H1 (cell line): Measurements from ENCODE around the gene COBLL1. TPM values are rescaled to one million over a fixed set of nuclear protein-coding genes. Genes with fewer than 3 reads are reported as not detected.

Experiments used
- CBX8 ChIP-seq: fragments of 300-800, 300-1000 bp; sonication (generic); IDR thresholded peaks from 2 replicates; pipeline ENCODE4 v1.7.1; 2016; ENCODE audit warnings: low read depth, low read length, borderline replicate concordance
- CREB1 ChIP-seq: IDR thresholded peaks from 2 replicates; pipeline ENCODE4 v1.6.1; 2012; ENCODE audit warnings: inconsistent platforms
- CTBP2 ChIP-seq: IDR thresholded peaks from 2 replicates; pipeline ENCODE4 v1.7.0; 2011; ENCODE audit warnings: borderline replicate concordance, mild to moderate bottlenecking, moderate library complexity, mixed read lengths, low read length; ENCODE audit not compliant: insufficient read depth, insufficient read length
- EGR1 ChIP-seq: IDR thresholded peaks from 2 replicates; pipeline ENCODE4 v1.6.1; 2011; ENCODE audit warnings: low read depth, low read length, borderline replicate concordance
- KDM1A ChIP-seq: fragments of 200-600, 300-600 bp; sonication (generic); IDR thresholded peaks from 2 replicates; pipeline ENCODE4 v1.7.1; 2016; ENCODE audit warnings: mild to moderate bottlenecking, low read length, borderline replicate concordance
- MAFK ChIP-seq: IDR thresholded peaks from 2 replicates; pipeline ENCODE4 v1.6.1; 2012; ENCODE audit warnings: low read depth, mild to moderate bottlenecking, improper control_type of control experiment, low read length
- polyA plus RNA-seq, 7 experiments: library from polyadenylated mRNA; depleted of rRNA in 3 of 7; stranded (reverse) in 5 of 7; unstranded in 2 of 7; fragments of >200 nt in 5 of 7; fragments of 200-250 nt in 2 of 7; gene quantifications; 1 replicate in 5 of 7; 2 replicates in 1 of 7; 4 replicates in 1 of 7; pipeline versions ENCODE4 v1.2.1 to v1.2.3, GENCODE V29; 2011 to 2013; ENCODE audit warnings: missing spikeins in 2 of 7, mixed read lengths in 2 of 7
- total RNA-seq: library from RNA; stranded (reverse); fragmentation: NEBNext Ultra II Directional; extraction: Animal tissue kit (Norgen Biotek cat#: 25700); gene quantifications from 2 replicates; pipeline ENCODE4 v1.2.1, GENCODE V29; 2021

COBLL1 gene
- total and polyA plus RNA-seq, 2 of the 8 experiments (the other 6 are each of a cell fraction or from before 2014, with no cell fraction given) = 2.2 to 6.2 TPM

DNA sequence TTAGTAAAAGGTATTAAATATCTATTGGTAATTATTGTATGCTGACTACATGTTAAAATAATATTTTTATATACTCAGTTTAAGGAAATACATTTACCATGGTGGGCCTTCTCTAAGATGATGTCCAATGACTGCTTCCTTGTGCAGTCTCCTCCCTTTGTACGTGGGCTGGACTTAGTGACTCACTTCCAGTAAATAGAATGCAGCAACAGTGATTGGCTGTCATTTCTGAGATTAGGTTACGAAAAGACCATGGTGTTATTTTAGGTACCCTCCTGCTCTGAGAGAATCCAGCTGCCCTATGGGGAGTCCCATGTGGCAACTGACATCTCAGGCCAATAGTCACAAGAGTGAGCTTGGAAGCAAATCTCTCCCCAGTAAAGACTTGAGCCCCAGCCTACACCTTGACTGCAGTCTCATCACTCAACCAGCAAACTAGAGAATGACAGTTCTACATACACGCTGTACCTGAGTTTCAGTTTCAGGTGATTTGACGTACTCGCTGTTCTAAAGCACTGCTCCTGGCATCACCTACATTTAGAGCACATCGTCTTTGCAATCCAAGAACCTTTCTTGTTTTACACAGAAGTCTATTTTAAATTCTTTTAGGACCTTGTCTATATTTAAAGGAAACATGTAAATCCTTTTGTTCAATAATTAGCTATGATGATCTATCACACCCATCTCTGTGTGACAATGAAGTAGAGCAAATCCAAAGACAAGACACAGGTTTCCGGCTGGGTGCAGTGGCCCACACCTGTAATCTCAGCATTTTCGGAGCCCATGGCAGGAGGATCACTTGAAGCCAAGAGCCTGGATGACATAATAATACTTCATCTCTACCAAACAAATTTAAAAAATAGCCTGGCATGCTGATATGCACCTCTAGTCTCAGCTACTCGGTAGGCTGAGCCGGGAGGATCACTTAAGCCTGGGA lies 87.2 kb downstream of the COBLL1 start (continued):
- TF ChIP-seq CREB1 (no peak), MAFK (no peak), CTBP2 (no peak), CBX8 (no peak), EGR1 (no peak), KDM1A (no peak)
